Superior temporal gyrus (tissue), 1 donor: ENCODE measurements around the gene HOXA3.

Source experiments
- DNase-seq: peaks from one replicate; pipeline ENCODE4 v3.0.0-alpha.2; 2016; ENCODE audit errors: extremely low spot score

The HOXA3 gene

DNA sequence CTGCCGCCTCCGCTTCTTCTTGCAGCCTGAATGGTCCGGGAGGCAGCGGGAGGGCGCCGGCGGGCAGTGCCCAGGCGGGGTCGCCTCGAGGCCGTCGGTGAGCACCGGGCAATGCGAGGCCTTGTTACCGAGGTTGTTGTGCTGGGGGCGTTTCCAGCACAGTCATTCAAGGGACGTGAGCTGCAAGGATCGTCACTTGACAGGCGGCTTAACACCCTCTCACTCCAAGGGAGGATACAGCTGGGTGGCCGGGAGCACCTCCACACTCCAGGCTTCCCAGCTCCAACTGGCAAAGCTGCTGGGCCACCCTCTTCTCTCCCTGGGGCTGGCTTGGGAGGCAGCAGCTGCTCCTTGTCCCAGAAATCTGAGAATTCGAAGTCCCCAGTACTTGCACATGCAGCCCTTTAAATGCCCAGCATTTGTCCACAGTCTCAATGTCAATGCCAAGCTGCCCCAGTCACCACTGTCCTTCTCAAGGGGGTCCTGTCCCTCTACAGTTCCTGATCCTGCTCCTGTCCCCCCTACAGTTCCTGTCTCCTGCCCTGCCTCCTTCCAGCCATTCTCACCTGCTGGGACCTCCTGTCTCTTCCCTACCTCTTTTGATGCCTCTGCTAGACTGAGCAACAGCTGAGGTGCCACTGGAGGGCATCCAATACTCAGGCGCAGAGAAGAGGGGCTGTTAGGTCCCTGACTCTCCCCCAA is 37.1 kb upstream of the HOXA3 start:
- no peak for DNase-seq

GRCh38 chr7:27188386-27189294 is 36.3 kb upstream of the HOXA3 start:
- no peak for DNase-seq

DNA sequence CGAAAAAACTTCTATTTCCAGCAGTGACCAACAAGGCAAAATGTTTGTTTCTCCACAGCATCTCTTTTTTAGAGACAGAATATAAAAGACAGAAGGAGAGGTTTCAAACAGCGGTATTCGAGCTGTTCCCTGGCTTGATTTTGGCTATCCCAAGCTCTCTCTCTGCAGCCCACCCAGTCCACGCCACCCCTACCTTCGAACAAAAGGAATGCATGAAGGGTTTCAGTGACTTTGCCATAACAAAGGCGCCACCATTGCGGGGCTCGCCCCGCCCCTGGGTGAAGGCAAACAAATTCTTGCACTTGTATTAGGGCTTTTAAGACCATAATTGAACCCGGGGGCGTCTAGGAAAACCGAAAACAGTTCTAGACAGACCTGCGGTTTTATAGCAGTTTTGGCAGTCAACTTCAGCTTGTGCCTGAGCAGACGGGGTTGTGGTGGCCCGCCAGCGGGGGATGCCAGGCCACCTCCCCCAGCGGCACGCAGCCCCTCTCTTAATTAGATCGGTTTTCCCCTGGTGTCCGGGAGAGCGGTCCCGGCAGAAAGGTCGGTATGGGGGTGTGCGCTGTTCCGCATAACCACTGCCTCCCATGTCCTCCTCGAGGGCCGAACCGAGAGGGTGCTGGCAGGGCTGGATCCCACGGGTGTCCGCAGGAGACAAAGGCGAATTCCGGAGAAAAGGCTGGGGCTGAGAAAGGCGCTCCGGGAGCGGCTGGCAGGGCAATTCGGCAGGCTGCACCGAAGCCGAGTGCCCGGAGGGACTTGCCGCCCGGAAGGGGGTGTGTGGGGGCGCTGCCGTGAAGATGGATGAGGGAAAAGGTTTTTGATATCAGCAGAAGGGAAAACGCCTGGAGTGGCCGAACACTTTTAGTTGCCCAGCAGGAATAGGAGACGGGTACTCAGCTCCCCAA is 35.3 kb upstream of the HOXA3 start:
- no peak for DNase-seq

DNA sequence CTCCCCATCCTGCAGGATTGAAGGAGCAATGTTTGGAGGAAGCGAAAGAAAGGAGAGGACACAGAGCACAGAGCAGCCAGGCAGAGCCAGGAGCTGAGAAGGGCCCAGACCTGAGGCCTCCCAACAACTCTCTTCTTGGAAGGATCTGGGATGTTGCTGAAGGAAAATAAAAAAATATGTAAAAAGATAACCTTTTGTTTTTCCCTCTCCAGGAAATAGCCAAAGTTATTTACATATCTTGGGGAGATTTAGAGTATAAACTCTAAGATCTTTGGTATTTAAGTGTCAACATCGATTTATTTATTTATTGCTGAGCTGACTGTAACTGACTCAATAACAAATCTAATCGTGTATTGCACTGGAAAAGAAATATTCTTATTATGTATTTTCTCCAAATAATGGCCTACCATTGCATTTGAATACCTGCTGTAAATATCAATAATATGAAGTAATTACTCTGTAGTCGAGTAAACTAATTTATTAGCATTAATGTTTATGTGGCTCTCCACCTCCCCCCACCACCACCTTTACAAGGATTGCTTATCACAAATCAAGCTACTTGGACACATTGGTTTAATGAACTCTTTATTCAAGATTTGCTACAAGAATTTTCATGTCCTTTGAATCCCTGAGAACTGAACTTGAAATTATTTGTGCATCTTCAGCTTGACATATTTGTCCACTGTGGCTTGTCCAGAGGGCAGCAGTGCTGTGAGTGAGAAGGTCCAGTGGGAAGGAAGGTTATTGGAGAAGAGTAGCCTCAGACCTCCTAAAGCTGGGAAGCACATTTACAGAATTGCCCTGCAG is 34.5 kb upstream of the HOXA3 start:
- DNase-seq: no peak

- DNase-seq: no peak
Measured at GRCh38 chr7:27185854-27186667, 33.7 kb upstream of the HOXA3 start.

GRCh38 chr7:27185013-27185853 is 32.9 kb upstream of the HOXA3 start, which contains the start of gene HOXA11:
Gene HOXA11, minus strand, starts transcription at chr7:27185232. Its CDS starts 88 bp downstream, at chr7:27185144.
- DNase-seq: no peak

GRCh38 chr7:27184337-27185012 is 32.1 kb upstream of the HOXA3 start:
- no peak for DNase-seq

GRCh38 chr7:27183682-27184336 is 31.4 kb upstream of the HOXA3 start:
- no peak for DNase-seq

- DNase-seq: no peak
Measured at GRCh38 chr7:27182861-27183681, 30.7 kb upstream of the HOXA3 start.

GRCh38 chr7:27182285-27182841 is 30.0 kb upstream of the HOXA3 start:
- DNase-seq: no peak

- DNase-seq: no peak
Measured at GRCh38 chr7:27181795-27182275, 29.5 kb upstream of the HOXA3 start.

GRCh38 chr7:27180431-27181420 is 28.3 kb upstream of the HOXA3 start:
- DNase-seq: no peak

GRCh38 chr7:27179503-27180430 is 27.4 kb upstream of the HOXA3 start:
- DNase-seq: peak; percentile 19

DNA sequence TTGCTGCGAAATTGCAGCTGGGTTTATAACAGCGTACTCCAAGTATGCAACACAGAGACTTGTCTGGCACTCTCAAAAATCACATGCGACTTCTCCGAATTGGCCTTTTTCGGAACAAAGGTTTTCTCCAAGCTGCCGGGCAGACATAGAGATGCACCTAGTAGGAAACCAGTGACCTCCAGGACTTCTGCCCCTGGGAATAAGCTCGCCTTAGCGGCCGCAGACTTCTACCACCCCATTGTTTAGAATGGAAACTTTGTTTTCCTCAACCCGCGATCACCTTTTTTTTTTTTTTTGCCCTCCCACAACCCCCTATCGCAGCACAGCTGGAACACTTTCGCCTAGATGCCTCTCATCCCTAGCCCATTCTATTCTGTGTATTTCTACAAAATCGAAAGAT is 26.6 kb upstream of the HOXA3 start:
- no peak for DNase-seq
